K562 (cell line): ENCODE data around the gene S100P. TPM values are rescaled to one million over a fixed set of nuclear protein-coding genes. Genes with fewer than 3 reads are reported as not detected.

ENCODE experiments used
- ARID1B ChIP-seq: fragments of 450-650 bp; IDR thresholded peaks from 2 replicates; pipeline ENCODE4 v1.6.1; 2016; ENCODE audit warnings: antibody characterized with exemption, mild to moderate bottlenecking, inconsistent platforms
- CTCFL ChIP-seq: IDR thresholded peaks from 2 replicates; pipeline ENCODE4 v1.6.1; 2011; ENCODE audit warnings: borderline replicate concordance, low read depth, mild to moderate bottlenecking, moderate library complexity, low read length; ENCODE audit not compliant: insufficient read depth, poor library complexity, severe bottlenecking
- EP400 ChIP-seq: fragments of 450-650 bp; IDR thresholded peaks from 2 replicates; pipeline ENCODE4 v1.6.1; 2017; ENCODE audit warnings: antibody characterized with exemption, mild to moderate bottlenecking, moderate library complexity
- HDAC8 ChIP-seq: fragments of 450-650 bp; IDR thresholded peaks from 2 replicates; pipeline ENCODE4 v1.6.1; 2016; ENCODE audit warnings: mild to moderate bottlenecking, missing genetic modification characterization, moderate library complexity, missing compliant biosample characterization
- HMGXB4 ChIP-seq: sonication (generic); formaldehyde crosslinking; IDR thresholded peaks from 2 replicates; pipeline ENCODE4 v1.8.1; 2023; ENCODE audit warnings: mild to moderate bottlenecking, missing genetic modification reagents
- MTA1 ChIP-seq: fragments of 450-650 bp; IDR thresholded peaks from 2 replicates; pipeline ENCODE4 v1.6.1; 2017; ENCODE audit warnings: borderline replicate concordance
- NBN ChIP-seq: fragments of 450-650 bp; IDR thresholded peaks from 2 replicates; pipeline ENCODE4 v1.6.1; 2016; ENCODE audit warnings: low read depth, mild to moderate bottlenecking
- SAFB2 ChIP-seq: fragments of 200-400 bp; formaldehyde crosslinking; IDR thresholded peaks from 2 replicates; pipeline ENCODE4 v1.6.1; 2018; ENCODE audit warnings: borderline replicate concordance, low read length, low read depth, moderate library complexity; ENCODE audit not compliant: severe bottlenecking
- SIRT6 ChIP-seq: IDR thresholded peaks from one replicate; pipeline ENCODE4 v1.6.1; 2012; ENCODE audit warnings: low read depth, mild to moderate bottlenecking, control low read depth, inconsistent platforms, low read length, moderate library complexity
- ZBTB11 ChIP-seq, 3 experiments: fragments of 200-800 bp in 1 of 3; fragments of 250-450 bp in 1 of 3; fragments of 450-650 bp in 1 of 3; sonication (Bioruptor Pico) in 1 of 3; sonication (Bioruptor generic) in 1 of 3; formaldehyde crosslinking in 1 of 3; IDR thresholded peaks; 2 replicates each; pipeline versions ENCODE4 v1.6.1 to v1.8.0; 2016 to 2022; ENCODE audit warnings: mild to moderate bottlenecking in 2 of 3, missing genetic modification characterization in 2 of 3, missing compliant biosample characterization in 1 of 3, moderate library complexity in 1 of 3
- ZNF668 ChIP-seq: fragments of 250-450 bp; sonication (Bioruptor Pico); IDR thresholded peaks from 2 replicates; pipeline ENCODE4 v1.8.0; 2022; ENCODE audit warnings: mild to moderate bottlenecking, inconsistent platforms
- ZNF785 ChIP-seq: fragments of 250-450 bp; sonication (Bioruptor Pico); IDR thresholded peaks from 2 replicates; pipeline ENCODE4 v1.4.0; 2020; ENCODE audit warnings: mild to moderate bottlenecking
- polyA plus RNA-seq, 8 experiments: library from polyadenylated mRNA; depleted of rRNA in 4 of 8; stranded (reverse) in 5 of 8; unstranded in 3 of 8; fragments of >200 nt; fragmentation: Nextera tagmentation in 2 of 8; fragmentation: Illumina TruSeq in 1 of 8; extraction: Ambion mirVana in 2 of 8; extraction: Trizol in 1 of 8; gene quantifications; 2 replicates each; pipeline versions ENCODE4 v1.2.1 to v1.2.3, GENCODE V29; 2011 to 2014; ENCODE audit warnings: inconsistent platforms in 1 of 8, missing spikeins in 1 of 8
- total RNA-seq, 7 experiments: library from RNA; depleted of rRNA in 6 of 7; stranded (reverse); fragments of >200 nt in 6 of 7; fragmentation: Illumina TruSeq in 2 of 7; extraction: Trizol in 2 of 7; gene quantifications; 2 replicates each; pipeline versions ENCODE4 v1.2.1 to v1.2.3, GENCODE V29; 2011 to 2021; ENCODE audit warnings: low replicate concordance in 1 of 7
- TF ChIP-seq, protein P1 (sequence below): sonication (generic); formaldehyde crosslinking; IDR thresholded peaks from 2 replicates; pipeline ENCODE4 v1.8.0; 2022; ENCODE audit warnings: missing genetic modification reagents, mild to moderate bottlenecking, borderline replicate concordance

S100P gene
- total and polyA plus RNA-seq, 9 of the 15 experiments (the other 6 are each of a cell fraction or from before 2014, with no cell fraction given) = 4.1 to 23.8 (median 7.5) TPM

GRCh38 chr4:6674500-6675149, 19.1 kb upstream of the S100P start (continued):
- TF ChIP-seq, protein P1, sequence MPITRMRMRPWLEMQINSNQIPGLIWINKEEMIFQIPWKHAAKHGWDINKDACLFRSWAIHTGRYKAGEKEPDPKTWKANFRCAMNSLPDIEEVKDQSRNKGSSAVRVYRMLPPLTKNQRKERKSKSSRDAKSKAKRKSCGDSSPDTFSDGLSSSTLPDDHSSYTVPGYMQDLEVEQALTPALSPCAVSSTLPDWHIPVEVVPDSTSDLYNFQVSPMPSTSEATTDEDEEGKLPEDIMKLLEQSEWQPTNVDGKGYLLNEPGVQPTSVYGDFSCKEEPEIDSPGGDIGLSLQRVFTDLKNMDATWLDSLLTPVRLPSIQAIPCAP (CRISPR knock-in tag) = no peak
- TF ChIP-seq MTA1 (no peak; the same call in 1 of the 2 replicates), HMGXB4 (0 out of 2 replicates have a peak, but pooled peaks have one; percentile 45), SAFB2 (no peak), ARID1B (peak; percentile 79), ZBTB11 (CRISPR knock-in tag; IDR thresholded peaks at IDR 0.05) (no peak; a peak in 2 of 6 replicates), ZNF668 (CRISPR knock-in tag) (no peak), EP400 (peak; percentile 53), CTCFL (peak; percentile 42), NBN (peak; percentile 82; the same call in 1 of the 2 replicates), HDAC8 (tag) (no peak), ZNF785 (CRISPR knock-in tag) (no peak), SIRT6 (no peak)
